Stimulated activated CD4-positive, alpha-beta T cell treated with anti-CD3 and anti-CD28 coated beads, Interleukin-2, amount 100 ng/mL, for 4 hours (primary cell): ENCODE measurements around the gene ADIG.

Source experiments
- DNase-seq: peaks from one replicate; pipeline ENCODE4 v3.0.0-alpha.2; 2020; ENCODE audit warnings: low read depth

The ADIG gene

DNA sequence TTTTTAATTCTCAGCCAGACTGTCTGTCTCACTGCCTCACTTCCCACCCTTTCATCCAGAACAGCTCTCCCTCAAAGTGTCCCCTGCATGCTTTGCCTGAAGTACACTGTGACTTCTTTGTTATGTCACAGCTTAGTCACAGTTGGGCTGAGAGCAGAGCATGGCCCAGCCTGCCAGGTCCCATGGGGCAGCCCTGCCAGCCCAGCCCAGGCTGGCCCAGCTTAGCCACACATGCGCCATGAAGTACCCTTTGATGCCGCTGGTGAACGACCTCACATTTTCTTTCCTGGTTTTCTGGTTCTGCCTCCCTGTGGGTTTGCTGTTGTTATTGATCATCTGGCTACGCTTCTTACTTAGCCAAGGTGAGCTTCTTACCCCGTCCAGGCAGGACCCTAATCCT, at the start of gene ADIG:
Gene ADIG (plus strand): TSS at position 185 of the 400 bp plus-strand sequence. CDS start 54 bp downstream, at position 239.
- no peak for DNase-seq

DNA sequence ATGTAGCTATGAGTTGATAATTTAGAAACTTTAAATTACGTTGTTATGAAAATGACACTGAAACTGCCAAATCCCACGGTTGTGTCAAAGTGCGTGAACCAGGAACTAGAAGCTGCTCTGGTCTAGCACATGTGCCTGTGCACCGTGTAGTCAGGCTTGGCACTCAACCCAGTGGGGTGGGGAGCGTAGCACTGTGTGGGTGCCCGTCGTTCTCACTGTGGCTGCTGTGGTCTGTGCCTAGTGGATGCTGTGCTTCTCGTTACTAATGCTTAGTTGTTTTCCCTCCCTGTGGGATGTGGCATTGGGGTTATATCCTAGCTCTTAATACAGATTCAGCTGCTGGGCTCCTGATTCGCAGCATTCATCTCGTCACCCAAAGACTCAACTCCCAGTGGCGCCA, 46.2 kb upstream of the ADIG start:
- no peak for DNase-seq

DNA sequence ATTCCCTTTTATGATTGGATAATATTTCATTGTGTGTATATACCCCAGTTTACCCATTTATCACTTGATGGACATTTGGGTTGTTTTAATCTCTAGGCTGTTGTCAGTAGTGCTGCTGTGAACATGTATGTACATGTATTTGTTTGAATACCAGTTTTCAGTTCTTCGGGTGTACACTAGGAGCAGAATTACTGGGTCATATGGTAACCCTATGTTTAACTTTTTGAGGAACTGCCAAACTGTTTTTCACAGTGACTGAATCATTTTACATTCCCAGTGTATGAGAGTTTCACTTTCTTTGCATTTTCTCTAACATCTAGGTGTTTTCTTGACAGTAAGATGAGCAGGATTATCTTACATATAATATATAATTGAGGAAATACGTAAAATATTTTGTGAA, 44.7 kb upstream of the ADIG start:
- DNase-seq: no peak

DNA sequence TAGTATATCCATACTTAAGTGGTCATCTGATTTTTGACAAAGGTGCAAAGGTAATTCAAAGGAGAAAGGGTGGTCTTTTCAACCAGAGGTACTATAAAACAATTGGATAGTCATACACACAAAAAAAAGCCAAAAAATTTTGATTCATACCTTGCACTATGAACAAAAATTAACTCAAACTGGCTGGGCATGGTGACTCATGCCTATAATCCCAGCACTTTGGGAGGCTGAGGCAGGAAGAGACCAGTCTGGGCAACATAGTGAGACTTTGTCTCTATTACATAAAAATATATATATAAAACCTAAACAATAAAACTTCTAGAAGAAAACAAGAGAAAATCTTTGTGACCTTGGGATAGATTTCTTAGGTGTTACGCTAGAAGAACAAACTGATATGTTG, 43.8 kb upstream of the ADIG start:
- DNase-seq: no peak

DNA sequence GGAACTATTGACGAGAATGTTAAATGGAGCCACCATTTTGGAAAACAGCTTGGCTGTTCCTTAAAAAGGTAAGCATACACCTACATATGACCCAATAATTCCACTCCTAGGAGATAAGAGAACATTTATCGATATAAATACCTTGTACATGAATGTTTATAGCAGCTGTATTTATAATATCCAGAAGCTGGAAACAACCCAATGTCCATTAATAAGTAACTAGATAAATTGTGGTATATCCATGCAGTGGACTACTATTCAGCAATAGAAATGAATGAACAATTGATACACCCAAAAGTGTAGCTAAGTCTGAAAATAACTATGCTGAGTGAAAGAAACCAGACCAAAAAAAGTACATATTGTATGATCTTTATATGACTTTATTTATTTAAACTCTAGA, 42.2 kb upstream of the ADIG start:
- DNase-seq: no peak

DNA sequence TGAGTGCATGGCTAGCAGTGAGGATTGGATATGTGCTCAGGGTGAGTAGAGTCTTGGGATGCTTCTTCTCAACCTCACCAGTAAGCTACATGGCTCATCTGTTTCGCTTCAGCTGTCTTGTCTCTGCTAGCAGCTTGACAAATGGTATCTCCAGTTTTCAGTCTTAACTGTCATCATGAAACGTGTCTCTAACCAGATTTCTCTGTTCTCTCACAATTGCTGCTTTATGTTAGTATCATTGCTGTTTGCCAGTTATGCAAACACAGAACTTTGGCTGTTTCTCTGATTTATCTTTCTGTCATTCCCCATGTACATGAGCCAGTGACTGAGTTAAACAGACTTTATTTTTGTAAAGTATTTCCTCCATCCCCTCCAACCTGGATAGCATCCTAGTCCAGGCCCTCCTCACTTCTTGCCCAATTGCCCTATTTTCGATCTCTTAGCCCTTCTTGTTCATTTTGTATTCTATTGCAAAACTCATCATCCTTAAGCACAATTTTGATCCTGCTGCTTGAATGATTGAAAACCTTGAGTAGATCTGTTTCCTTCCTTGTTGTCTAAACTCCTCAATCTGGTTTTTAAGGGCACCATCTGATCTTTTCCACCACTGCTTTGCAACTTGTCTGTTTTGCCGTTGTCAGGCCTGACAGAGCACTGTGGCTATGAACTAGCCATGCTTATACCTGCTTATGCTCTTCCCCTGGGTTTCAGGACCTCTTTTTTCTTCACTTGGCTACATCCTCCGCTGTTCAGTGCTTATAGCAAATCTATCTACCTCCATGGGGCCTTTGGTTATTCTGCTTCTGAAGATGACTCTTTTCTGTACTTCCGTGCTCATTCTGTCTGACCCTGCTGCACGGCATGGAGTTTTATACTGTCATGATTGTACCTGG, 37.7 kb upstream of the ADIG start:
- no peak for DNase-seq

DNA sequence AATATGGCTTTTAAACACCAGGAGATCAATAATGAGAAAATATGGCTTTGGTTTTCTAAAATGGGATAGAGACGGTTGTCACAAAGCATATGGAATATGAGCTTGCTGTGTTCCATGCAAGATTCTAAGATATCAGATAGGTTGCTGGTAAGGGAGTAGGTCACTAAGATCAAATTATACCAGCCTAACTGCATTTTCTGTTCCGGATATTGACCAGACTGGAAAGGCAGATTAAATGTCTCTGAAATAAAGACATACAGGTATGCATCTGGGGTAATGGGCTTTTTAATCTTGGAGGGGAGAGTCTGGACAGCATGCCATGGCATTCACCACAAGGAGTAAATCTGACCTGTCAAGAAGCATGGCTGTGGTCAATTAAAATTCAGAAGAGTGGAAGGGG, 35.2 kb upstream of the ADIG start:
- no peak for DNase-seq

DNA sequence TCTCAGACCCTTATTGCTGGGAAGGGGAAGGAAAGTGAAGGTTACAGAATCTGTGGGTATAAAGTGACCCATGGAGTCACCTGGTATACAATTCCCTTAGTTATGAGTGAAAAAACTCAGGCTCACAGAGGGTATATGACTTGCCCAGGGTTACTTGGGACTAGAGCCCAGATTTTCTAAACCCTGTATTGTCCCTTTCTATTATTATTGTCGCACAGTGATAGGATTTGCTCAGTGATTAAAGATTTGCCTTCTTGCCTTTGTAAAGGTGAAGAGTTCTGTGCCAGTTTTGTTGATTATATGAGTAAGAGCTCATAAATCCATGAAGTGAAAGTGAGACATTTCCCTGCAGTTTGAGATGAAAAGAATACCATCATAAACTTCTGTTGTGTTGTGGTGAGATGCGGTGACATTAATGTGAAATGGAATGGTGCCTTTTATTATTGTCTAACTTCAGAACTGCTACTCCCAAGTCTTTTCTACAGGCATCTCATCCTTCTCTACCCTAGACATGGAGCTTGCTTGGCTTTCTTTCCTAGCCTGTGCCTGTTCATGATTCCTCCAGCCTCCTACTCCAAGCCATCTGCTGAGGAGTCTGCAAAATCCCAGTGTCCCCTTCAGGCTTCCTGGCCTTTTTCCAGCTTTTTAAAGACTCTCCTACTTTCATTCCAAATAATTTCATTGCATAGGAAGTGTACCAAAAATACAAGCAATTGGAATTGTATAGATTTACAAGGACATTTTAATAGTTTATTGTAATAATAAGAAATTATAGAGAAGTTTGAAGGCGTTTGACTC, 33.5 kb upstream of the ADIG start:
- no peak for DNase-seq

DNA sequence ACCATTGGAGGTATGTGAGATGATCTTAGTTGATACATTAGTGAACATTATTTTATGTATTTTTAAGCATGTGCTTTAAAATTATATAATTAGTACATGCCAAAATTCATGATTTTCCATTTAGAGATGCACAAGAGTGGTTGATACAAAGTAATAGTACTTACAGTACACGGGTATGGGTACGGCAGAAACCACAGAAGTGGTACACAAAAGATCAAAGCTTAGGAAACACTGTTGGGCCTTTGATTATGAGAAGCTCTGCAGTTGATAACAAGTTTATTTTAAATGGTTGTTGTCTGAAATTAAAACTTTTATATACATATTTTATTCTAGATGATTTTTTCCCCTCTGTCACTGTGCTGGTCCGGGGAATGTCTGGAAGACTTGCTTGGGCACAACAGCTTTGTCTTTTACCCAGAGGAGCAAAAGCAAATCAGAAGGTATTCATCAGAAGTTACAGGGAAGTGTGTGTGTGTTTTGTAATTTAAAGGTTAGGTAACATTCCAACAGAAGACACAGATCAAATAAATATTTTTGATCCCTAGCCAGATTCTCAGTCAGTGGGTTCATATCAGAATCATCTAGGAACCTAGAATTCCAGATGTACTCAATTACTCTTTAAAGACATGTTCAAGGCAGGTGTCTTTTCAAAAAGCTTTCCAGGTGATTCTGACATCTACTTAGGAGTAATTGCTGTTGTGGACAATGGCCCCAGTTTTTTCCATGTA, 32.5 kb upstream of the ADIG start:
- no peak for DNase-seq

DNA sequence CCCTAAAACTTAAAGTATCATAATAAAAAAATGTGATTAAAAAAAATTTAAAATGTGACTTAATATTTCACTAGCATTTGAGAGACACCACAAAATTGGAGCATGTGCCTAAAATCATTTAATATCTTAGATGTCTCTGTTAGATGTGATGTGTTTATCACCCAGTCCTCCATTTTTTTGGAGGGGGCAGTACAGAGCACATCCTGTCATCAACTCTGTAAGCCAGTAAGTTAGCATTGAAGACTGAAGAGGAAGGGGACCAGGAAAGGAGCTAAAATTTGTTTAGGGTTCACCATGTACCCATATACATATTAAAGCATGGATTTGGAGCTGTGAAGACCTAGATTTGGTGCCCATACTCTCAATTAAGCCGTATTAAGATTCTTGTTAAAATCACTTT, 30.7 kb upstream of the ADIG start:
- DNase-seq: no peak

DNA sequence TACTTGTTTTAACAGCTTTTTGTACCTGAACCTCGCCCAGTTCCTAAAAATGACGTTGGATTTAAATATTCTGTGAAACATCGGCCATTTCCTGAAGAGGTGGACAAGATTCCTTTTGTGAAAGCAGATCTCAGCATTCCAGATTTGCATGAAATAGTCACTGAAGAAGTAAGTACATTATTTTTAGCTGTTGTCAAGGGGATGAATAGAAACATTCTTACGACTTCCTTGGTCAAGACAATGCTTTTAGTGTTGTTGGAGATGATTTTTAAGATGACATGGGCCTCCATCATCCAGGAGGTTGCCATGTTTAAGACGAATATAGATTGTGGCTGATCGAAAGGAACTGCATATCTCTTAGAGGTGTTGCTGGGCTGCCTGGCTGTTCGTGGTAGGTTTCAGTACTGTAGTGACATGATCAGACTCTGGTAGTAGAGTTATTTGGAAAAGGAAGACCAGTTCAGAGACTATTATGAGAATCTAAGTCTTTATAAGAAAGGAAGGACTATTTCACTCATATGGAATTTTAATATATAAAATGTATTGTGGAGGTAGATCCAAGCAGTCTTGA, 29.9 kb upstream of the ADIG start:
- DNase-seq: no peak

DNA sequence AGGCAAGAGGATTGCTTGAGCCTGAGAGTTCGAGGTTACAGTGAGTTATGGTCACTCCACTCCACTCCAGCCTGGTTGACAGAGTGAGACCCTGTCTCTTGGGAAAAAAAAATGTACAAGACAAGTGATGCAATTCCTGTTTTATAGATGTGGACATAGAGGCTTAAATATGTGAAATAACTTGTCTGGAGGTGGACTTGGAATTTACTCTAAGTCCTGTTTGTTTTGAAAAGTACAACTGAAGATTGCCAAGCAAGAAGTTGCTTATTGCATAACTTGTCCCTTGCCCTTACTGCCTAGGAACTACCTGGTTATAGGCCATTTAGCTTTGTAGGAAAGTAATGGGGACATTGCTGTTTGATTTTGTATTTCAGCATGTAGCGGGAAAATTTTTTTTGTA, 26.0 kb upstream of the ADIG start:
- DNase-seq: no peak

DNA sequence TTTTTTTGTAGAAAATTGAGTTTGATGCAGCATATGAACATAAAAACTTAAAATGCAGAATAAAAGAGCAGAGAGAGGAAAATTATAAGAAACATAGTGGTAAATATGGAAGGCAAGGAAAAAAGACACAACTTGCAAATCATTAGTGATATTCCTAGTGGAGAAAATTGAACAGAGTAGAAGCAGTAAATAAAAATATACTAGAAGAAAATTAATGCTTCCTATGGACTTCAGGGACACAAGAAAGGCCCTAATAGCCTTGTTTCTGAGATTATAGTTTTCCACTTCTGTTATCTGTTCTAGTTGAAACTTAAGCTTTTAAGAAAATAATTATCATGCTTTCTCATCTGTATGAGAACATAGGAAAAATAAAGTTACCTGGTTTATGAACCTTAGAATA, 25.6 kb upstream of the ADIG start:
- DNase-seq: no peak

DNA sequence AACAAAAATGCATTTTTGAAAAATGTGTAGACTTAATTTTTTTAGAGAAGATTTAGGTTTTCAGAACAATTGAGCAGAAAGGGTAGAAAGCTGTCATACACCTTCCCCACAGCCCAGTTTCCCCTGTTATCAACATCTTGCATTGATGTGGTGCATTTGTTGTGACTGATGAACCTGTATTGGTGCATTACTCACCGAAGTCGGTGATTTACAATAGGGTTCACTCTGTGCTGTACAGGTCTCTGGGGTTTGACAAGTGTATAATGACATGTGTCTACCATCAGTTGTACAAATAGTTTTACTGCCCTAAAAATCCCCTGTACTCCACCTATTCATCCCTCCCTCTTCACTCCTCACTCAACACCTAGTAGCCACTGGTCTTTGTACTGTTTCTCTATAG, 23.8 kb upstream of the ADIG start:
- DNase-seq: no peak

DNA sequence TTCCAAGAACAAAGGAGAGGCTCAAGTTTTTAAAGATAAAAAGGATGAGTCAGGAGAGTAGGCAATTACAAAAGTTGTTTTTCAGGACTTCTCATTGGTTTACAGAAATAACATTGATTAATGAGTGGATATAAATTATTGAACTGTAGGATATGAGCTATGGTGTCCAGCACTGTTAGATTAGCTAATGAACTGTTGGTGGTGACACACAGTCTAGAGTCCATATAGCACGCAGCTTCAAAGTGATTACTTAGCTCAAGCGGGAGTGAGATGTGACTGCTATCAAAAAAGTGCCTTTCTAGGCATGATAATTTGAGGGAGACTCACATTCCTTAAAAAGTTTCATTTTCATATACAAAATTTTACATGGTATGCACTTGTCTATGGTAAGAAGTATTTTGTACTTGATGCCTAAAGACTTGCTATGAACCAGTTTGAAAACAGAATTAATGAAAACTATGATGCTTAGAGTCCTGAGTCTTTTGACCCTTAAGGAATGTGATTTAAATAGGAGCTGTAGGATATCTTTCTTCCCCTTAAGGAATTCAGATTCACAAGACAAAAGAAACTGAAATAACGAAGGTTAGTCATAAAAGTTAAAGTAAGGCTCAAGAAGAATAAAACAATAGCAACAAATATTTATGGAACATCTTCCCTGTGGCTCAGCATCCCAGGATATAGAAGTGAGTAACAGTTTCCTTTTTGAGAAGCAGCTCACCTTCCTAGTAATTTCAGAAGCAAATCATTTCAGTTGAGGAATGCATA, 22.2 kb upstream of the ADIG start:
- no peak for DNase-seq

DNA sequence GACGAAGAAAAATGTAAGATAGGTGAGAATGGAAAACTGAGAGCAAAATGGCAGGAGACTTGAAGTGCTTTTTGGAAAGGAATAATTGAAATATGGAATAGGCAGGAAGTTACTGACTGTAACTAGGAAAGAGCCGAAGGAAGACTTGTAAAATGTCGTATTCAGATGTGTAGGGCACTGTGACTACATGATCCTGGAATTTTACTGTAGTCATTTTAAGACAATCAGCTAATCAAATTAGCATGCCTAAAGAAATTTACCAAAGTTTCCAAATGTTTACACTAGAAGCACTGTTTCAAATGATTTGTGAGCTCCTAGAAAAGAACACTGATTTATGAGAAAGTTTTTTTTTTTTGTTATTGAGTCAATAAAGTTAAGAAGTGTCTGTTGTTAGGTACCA, 21.2 kb upstream of the ADIG start:
- DNase-seq: no peak

DNA sequence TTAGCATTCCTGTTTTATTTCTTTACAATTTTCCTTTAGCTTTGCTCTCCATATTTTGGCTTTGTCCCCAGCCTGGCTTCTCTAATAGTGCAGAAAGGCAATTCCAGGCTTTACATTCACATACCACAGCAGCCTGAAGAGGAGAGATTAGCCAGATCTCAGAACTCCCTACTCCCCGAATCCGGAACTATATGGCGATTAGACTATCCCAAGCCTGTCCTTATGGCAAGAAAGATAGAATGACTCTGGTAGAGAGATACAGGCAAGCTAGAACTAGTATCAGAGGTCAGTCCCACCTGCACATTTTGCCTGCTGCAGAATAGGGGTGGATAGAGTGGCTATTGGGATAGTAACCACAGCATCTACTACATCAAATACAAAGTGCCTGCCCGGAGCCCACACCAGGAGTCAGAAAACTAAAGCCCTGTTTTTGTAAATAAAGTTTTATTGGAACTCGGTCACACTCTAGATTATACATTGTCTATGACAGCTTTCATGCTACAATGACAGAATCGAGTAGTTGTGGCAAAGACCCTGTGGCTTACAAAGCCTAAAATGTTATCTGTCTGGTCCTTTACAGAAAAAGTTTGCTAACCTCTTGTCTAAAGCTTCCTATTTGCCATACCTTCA, 17.1 kb upstream of the ADIG start:
- DNase-seq: no peak

DNA sequence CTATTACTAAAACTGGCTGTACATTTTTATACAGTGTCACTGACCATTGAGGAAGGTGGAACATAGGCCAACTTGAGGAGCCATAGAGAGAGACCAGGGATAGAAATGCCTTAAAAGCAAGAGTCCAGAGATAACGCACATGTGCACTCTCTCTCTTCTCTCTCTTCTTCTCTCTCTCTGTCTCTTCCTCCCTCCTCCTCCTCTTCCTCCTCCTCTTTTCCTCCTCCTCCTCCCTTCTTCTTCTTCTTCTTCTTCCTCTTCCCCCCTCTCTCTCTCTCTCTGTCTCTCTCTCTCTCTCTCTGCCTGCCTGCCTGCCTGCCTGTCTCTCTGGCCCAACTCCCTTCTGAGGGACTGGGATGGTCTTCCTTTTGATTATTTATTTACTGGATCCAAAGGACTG, 16.3 kb upstream of the ADIG start:
- no peak for DNase-seq

DNA sequence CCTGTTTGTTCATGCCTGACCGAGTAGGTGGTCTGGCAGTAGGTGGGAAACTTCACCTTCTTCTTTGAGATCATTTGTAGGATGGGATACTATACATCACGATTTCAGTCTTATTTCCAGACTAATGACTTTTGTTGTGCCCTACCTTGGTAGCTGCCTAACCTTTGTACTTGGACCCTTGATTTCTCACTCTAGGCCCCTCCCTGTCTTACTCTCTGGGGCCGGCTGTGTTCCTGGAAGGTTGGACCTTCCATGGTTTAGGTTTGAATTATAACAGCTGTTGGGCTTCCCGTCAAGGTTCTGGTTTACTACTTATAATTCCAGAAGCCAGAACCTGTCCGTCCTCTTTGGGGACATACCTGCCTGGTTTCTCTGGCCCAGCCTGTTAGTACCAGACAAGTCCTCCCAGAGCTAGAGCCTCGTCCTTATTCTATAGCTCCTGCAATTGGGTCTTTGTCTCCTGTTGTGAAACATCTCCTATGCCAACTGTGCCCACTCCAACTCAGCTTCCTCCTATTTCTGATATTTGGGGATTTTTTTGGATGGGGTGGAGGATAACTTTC, 14.9 kb upstream of the ADIG start:
- DNase-seq: no peak

DNA sequence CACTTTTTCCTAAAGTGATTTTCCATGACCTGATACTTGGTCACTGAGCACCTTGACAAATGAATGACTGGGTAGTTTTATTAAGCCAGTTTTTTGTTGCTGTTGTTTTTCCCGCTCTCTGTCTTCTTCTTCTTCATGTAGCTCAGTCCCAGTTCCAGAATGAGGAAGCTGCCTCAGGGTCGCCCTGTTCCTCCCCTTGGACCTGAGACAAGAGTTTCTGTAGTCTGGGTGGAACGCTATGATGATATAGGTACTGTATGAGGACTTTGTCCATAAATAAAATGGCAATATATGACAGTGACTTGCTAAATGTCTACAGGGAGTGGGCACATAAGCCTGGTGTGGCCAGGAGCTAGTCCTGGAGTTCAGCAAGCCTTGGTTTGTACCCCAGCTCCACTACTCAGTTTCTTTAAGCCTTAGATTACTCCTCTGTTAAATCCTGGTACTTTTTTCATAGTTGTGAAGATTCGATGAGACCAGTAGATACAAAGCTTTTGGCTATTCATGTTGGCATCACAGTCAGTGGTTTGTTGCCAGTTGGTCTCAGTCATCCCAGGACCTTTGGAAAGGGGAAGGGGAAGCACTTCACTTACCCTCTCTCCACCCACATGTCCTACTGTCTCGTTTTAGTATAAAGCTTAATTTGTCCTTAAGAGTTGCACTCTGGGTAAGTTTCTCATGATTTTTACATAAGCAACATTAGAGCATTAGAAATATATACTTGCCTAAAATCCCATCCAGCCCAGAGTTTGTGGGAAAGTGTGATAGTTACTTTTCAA, 11.1 kb upstream of the ADIG start:
- DNase-seq: no peak
